Nucleus accumbens (tissue), 56 donors: ENCODE measurements around the gene SLC44A5.
"Not testable (repeated sequence)": the region's sequence is repeated elsewhere in the genome, so short reads cannot be mapped to it uniquely, and the experiment has no call there.

Experiments used
- DNase-seq, 56 donors: peaks; one replicate each; lab custom pipeline; 2025; lab: John Stamatoyannopoulos, UW

SLC44A5 gene

DNA sequence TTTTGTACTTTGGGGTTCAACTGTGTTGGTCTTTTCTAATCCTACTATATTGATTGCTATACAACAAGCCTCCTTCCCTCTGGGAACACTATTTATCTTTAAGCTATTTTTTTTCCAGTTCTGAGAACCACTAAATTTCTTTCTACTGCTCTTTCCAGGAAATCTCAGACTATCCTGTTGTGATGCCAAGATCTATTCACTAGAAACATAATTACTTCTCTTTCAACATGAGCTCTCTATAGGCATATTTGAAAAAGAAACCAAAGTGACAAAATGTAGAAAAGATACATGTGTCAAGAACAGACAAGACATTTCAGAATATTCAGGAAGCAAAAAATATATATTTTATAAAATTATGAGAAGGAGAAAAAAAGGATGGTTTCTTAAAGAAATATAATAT lies 82.9 kb downstream of the SLC44A5 start:
- no peak for DNase-seq

DNA sequence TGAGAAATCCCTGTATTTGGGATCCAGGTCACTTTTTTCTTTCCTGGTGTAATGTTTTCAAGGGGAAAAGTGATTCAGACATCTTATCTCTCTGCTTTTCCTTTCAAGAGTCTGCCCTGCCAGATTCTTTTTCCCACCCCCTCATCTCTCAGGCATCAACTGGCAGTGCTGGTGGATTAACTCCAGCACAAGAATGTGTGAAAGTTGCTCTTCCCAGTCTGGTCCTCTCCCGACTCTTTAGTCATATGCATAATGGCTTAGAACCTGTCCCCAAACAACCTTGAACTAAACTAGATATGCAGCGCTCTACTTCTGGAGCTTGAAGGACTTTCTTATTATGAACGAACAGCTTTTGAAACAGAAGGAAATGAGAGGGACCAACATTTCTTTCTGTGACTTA lies 88.5 kb downstream of the SLC44A5 start:
- no peak for DNase-seq

DNA sequence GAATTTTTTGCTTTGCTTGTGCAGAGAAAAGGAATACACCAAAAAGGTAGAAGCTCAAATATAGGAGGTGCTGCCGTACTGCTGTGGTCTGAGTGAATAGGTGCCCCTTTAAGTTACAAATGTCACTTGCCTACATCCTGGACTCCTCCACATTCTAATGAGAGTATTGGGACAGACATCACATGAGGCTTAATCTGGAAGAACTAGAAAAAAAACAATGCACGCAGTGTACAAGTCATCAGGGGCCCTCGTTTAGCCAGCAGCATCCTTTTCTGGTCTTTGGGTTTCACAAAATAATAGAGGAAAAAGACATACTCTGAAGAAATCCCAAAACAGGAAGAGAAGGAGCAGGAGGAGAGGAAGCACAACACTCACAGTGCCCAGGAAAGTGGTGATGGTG lies 89.3 kb downstream of the SLC44A5 start:
- DNase-seq, result no peak

DNA sequence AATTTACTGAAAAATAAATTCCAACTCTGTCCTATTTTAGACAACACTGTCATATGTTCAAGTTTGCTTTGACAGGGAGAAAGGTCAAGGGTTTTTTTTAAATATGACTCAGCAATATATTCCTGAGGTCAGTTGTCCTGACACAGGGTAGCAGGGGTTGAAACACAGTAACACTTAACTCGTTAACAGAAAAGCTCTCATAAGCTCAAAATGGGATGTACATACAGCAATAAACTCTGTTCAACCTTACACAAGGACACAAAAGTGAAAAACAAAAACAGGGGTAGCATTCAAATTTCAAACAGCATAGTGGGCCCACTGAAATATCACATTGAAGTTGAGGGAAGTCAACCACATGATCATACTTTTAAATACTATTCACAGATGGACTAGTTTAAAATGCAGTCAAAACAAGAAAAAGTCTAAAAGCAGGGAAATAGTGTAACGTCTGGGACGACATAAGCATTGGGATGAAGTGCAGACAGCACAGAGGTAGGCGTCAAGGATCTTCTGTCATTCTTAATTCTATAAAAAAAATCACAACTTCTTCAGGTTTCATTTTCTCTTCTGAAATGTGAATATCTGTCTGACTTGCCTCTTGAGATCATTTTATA lies 89.9 kb downstream of the SLC44A5 start:
- no peak for DNase-seq

DNA sequence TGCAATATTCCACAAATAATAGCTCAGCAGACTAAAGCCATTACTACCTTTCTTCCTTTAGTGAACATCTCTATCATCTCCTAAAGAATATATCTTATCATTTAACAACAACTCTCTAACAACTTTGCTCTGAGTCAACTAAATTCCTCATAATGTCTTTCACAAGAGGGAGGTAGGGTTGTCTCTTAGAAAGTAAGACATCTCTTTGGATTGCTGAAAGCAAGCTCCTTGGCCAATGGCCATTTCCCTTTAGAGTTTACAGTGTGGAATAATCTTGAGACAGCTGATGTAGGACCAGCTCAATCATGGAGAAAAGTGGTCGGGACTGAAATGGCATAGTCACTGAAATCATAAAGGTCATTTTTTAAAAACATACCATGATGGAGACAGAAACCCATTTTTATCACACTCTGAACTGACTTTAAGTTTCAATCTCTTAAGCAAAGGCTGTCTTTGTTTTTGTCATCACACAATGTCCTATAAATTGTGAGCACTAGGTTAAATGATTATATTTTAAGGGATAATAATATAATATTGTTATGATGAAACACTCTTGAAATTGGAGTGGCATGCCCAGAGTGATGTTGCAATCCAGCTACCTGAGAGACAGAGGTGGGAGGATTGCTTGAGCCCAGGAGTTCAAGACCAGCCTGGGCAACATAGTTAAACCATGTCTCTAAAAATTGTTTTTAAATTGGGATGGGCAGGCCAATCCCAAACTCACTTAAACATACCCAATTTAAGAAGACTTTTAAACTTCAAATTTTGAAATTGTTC lies 91.1 kb downstream of the SLC44A5 start:
- no peak for DNase-seq

DNA sequence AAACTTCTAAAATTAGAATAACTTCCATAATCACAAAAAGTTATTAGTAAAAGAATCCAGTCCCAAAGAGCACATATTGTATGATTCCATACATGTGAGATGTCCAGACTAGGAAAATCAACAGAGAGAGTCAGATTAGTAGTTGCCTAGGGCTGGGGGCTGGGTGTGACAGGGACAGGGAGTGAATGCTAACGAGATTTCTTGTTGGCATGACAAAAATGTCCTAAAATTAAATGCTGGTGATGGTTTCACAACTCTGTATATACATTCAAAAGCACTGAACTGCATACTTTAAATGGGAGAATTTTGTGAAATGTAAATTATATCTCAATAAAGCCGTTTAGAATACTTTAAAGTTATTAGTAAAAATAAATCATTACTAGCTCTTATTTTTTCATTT lies 92.2 kb downstream of the SLC44A5 start:
- DNase-seq, result no peak

DNA sequence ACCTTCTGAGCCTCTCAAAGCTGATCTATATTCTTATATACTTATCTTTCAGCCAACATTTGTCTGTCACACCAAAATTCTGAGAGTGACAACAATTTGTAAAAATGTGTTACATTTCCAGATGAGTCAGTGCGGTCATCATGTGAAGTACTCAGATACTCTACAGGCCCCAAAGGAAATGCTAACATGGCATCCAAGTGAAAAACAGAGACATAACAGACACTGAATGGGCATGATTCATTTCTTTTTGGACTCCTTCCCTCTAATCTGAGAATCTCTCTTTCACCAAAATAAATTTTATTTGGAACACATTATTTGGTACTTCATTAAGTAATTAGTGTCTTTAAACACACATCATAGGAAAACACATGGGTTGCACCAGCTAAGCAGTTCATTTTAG lies 96.6 kb downstream of the SLC44A5 start:
- no peak for DNase-seq

DNA sequence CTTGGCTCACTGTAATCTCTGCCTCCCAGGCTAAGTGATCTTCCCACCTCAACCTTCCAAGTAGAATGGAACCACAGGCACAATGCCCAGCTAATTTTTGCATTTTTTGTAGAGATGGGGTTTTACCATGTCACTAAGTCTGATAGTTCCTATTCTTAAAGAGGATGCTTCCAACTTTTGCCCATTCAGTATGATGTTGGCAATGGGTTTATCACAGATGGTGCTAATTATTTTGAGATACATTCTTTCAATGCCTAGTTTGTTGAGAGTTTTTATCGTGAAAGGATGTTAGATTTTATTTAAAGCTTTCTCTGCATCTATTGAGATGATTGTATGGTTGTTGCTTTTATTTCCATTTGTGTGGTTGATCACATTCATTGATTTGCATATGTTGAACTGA lies 103.9 kb downstream of the SLC44A5 start:
- DNase-seq, result no peak

DNA sequence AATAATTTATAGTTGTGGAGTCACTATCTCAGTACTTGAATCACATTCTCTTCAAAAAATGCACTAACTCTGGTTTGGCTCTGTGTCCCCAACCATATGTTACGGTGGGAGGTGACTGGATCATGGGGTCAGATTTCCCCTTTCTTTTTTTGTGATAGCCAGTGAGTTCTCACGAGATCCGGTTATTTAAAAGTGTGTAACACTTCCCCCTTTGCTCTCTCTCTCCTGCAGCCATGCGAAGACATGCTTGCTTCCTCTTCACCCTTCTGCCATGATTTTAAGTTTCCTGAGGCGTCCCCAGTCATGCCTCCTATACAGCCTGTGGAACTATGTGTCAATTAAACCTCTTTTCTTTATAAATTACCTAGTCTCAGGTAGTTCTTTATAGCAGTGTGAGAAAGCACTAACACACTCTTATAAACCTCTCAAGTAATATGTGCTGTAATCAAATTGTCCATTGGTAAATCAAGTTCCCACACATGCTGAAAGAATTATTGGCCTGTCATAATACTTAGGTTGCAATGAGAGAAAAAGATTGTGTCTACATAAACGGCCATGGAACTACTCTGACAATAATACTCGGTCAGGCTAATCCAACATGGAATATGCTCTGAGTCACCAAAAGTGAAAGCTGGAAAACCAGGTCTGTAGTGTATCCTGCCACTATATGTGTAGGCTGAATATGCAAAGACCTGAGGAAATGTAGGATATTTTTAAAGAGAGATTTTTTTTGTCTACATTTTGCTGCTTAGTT lies 107.5 kb downstream of the SLC44A5 start:
- no peak for DNase-seq

DNA sequence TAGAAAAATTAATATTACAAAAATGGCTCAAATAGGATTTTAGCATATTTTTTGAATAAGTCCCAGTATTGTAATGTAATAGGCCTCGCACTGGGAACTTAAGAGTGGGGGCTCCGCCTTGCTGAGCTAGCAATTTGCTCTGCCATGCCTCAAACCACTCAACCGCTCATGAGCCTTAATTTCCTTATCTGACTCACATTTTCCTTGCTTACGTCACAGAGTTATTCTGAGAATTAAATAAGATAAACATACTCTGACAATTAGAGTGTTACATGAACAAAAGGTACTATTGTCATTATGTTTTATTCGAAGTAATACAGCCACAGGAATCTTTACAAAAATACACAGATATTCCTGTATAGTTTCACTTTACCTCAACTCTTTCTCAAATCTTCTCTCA lies 108.1 kb downstream of the SLC44A5 start:
- DNase-seq, result no peak

DNA sequence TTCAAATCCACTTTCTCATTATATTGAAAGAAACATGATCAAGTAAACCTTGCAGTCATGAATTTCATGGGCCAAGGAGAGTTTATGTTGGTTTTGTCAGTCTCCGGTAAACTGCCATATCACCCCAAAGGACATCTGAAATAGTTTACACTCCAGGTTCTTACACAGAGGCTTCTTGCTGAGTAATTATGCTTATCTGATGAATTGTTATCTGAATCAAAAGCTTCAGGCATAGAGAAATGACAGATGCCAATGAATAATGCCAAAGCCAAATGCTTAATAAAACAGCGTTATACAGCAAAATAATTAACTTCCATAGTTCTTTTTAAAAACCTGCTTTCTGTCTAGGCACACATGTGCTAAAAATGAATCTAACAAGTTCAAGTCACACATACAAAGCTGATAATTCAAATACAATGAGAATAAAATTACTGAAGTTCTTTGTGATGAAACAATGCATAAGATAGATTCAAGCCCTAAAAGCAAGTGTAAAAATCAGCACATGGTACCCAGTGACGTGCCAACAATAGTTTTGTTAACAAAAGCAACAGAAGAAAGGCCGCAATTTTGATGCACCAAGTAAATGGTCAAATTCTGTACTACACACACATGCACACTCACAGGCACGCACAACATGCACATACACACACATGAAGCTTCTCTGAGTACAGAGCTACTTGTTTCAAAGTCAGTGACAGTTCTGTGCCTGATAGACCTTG lies 109.2 kb downstream of the SLC44A5 start:
- DNase-seq, result no peak

DNA sequence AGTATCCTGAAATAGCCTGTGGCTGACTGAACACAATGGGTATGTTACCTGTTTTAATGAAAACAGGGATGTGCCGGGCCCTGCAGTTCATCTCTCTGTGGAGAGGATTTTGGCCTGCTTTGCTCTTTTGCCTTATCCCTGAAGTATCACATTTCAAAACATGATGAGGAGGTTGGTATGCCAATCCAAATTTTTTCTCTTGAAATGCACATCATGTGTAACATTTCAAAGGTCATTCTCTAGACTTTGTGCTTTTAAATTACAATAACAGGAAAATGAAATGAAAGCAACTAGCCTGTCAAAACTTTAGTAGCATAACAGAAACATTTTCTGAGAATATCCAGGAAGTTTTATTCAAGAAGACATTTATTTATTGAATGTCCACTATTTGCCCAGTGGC lies 118.9 kb downstream of the SLC44A5 start:
- DNase-seq, result no peak

DNA sequence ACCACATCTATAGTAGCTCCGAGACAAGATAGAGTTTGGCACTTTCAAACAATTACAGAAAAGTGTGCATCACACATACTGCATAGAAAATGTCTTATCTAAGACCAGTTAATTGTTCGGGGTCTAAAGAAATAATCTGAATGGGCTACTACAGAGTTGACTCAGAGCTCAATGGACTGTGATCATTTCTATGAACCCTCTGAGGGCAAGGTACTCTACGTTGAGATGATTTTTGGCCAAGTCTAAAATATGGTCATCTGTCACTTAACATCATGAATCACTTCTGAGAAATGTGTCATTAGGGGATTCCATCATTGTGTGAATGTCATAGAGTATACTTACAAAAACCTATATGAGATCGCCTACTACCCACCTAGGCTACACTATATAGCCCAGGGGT lies 123.5 kb downstream of the SLC44A5 start:
- no peak for DNase-seq

DNA sequence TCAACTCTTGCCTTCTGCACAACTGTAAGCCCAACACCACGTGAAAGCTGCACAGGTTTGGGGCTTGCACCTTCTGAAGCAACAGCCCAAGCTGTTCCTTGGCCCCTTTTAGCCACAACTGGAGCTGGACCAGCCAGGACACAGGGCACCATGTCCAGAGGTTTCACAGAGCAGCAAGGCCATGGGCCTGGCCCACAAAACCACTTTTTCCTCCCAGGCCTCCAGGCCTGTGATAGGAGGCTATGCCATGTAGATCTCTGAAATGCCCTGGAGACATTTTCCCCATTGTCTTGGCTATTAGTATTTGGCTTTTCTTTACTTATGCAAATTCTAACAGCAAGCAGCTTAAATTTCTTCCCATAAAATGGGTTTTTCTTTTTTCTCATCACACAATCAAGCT lies 126.1 kb downstream of the SLC44A5 start:
- no peak for DNase-seq

DNA sequence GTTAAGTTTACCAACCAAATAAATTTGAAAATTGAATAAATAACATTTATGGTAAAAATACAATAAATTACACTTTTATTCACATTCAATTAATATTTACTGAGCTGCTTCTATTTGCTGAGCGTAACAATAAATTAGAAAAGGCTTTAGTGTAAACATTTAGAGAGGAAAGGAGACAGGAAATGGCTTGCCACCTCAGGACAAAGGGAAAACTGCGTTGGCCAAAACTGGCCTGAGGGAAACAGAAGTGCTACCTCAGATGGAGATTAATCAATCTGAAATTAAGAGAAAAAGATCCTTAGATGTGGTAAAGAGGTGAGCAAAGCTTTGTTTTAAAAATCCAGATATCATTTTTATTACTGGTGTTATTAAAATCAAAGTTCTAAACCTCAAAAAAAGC lies 128.0 kb downstream of the SLC44A5 start:
- DNase-seq, result no peak

DNA sequence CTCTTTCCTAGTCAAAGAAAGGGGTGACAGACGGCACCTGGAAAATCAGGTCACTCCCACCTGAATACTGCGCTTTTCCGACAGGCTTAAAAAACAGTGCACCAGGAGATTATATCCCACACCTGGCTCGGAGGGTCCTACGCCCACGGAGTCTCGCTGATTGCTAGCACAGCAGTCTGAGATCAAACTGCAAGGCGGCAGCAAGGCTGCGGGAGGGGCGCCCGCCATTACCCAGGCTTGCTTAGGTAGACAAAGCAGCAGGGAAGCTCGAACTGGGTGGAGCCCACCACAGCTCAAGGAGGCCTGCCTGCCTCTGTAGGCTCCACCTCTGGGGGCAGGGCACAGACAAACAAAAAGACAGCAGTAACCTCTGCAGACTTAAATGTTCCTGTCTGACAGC lies 134.4 kb downstream of the SLC44A5 start:
- not testable (repeated sequence) for DNase-seq

DNA sequence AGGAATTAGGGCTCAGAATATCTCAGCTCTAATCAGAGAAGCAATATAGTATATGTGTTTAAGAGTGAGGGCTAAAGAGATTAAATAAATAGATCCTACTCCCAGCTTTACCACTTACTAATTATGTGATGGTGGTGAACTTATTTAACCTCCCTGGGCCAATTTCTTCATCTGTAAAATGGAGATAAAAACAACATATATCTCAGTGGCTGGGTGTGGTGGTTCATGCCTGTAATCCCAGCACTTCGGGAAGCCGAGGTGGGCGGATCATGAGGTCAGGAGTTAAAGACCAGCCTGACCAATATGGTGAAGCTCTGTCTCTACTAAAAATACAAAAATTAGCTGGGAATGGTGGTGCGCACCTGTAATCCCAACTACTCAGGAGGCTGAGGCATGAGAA lies 135.2 kb downstream of the SLC44A5 start:
- DNase-seq, result no peak

DNA sequence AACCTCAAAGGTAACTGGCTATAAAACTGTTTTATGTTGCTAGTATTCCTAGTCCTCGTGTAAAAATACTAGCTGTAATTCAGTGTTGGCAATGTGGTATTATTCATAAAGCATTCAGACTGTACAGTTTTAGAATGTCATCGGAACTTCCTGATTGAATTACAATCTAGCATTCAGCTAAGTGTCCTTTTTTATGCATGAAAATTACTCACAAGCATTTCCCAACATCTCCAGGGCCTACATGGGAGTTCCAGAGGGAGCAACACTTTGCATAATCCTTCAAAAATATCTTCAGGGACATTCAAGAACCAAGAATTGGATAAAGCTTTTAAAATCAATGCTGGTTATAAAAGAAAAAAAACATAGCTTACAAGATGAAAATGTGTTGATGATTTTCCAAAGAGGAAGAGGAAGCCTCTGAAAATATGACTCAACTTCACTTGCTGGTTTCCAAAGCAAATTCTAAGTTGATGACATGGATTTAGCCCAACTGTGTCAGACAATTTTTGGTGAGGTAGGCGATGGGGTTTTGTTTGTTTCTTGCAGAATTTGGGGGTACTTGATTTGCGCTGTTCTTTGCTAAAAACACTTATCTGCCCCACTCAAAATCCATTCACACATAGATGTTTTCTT lies 137.8 kb downstream of the SLC44A5 start:
- DNase-seq, result no peak

DNA sequence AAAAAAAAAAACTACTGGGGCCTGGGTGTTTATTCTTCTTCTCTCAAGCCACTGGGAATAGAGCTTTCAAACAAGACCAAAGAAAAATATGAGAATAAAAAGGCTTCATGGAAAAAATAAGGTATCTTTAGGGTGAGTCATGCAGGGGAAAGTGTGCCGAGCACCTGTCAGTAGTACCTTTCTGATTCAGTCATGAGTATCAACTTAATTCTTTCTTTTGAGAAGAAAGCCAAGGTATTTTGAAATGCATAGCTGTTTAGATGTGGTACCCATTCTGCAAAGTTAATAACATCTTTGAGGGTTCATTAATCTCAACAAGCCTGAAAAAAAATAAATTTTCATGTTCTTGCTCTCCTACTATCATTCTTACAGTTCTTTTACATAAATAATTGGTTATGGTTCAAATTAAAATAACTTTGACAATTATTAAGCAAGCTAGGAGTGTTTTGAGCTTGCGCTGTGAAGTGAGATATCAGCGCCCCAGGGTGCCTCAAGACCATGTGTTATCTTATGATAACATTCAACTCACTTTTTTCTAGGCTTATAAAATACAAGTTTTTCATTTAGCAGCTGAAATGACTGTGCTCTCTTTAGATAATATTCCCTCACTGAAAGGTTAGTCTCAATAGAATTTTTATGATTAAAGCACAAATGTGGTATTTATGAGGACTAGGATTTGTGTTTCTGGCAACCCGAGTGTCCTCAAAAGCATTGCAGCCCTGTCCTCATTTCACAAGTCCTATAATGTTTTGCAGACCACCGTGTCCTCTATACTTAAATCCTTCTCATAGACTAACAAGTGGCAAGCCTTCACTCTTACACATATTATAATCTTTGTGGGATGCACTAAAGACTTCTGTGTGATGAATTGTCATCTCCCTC lies 138.6 kb downstream of the SLC44A5 start:
- DNase-seq, result no peak

DNA sequence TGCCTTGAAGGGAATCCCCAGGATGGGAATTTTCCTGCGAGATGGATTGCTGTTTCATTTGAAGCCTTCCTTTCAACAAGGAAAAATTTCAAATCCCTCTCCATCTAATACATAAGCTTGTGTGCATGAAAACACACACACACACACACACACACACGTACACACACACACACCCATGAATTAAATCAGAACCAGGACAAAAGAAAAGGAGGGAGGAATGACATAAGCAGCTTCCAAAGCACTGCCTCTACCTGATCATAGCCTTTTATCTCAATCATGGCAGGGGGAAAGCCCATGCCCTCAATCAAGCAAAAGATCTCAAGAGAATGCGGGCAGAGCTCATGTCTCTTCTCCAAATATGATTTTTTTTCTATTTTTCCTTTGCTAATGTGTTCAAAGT lies 139.7 kb downstream of the SLC44A5 start:
- no peak for DNase-seq
